NCI-H2196 treated with DMSO at 0.1 percent for 48 hours (cell line): ENCODE data around the gene WDR6.
A peak's percentile ranks its signal among the peaks of the same experiment; 100 is the strongest.
"Not testable (repeated sequence)": the region's sequence is repeated elsewhere in the genome, so short reads cannot be mapped to it uniquely, and the experiment has no call there.

Experiments used
- DNase-seq: peaks from one replicate; lab custom pipeline; 2025; ENCODE audit not compliant: unreplicated experiment; lab: John Stamatoyannopoulos, UW

WDR6 gene

GRCh38 chr3:48990636-48991469 lies 16.3 kb upstream of the WDR6 start:
- no peak for DNase-seq

GRCh38 chr3:48991851-48992545 lies 15.2 kb upstream of the WDR6 start:
- DNase-seq: no peak

GRCh38 chr3:48993834-48994233 lies 13.4 kb upstream of the WDR6 start:
- DNase-seq: no peak

- DNase-seq: no peak
Measured at GRCh38 chr3:48996640-48997039, 10.6 kb upstream of the WDR6 start.

GRCh38 chr3:48997102-48997635 lies 10.0 kb upstream of the WDR6 start:
- DNase-seq: no peak

GRCh38 chr3:48997714-48998637 lies 9.2 kb upstream of the WDR6 start:
- peak; percentile 16 for DNase-seq

GRCh38 chr3:48999085-48999858 lies 7.9 kb upstream of the WDR6 start:
- DNase-seq: no peak

- DNase-seq: no peak
Measured at GRCh38 chr3:49001155-49001554, 6.0 kb upstream of the WDR6 start.

- DNase-seq: no peak
Measured at GRCh38 chr3:49004352-49005302, 2.6 kb upstream of the WDR6 start.

- DNase-seq: no peak
Measured at GRCh38 chr3:49005303-49005680, 1.9 kb upstream of the WDR6 start.

GRCh38 chr3:49005998-49006397 lies 1.2 kb upstream of the WDR6 start:
- DNase-seq: no peak

GRCh38 chr3:49006408-49007067 lies 653 bp upstream of the WDR6 start:
- DNase-seq: no peak

GRCh38 chr3:49007771-49008528 lies 759 bp downstream of the WDR6 start:
- peak; percentile 30 for DNase-seq

- DNase-seq: not testable (repeated sequence)
Measured at GRCh38 chr3:49008627-49009026, 1.4 kb downstream of the WDR6 start.

GRCh38 chr3:49009396-49009795 lies 2.2 kb downstream of the WDR6 start:
- no peak for DNase-seq

- DNase-seq: no peak
Measured at GRCh38 chr3:49012441-49013017, 5.3 kb downstream of the WDR6 start.

- no peak for DNase-seq
Measured at GRCh38 chr3:49013113-49013737, 6.0 kb downstream of the WDR6 start.
